B cell (primary cell): ENCODE data around the gene GNPDA1.

Experiments used
- EZH2 ChIP-seq: IDR thresholded peaks from 2 replicates; pipeline ENCODE4 v1.6.1; 2012; ENCODE audit warnings: borderline replicate concordance, low read depth, mild to moderate bottlenecking, moderate library complexity, low read length; ENCODE audit not compliant: insufficient read depth, poor library complexity, severe bottlenecking
- TF ChIP-seq, protein P1 (sequence below): fragments of 200-600 bp; IDR thresholded peaks from one replicate; pipeline ENCODE4 v1.8.0; 2022; ENCODE audit warnings: antibody characterized with exemption, mild to moderate bottlenecking

DNA sequence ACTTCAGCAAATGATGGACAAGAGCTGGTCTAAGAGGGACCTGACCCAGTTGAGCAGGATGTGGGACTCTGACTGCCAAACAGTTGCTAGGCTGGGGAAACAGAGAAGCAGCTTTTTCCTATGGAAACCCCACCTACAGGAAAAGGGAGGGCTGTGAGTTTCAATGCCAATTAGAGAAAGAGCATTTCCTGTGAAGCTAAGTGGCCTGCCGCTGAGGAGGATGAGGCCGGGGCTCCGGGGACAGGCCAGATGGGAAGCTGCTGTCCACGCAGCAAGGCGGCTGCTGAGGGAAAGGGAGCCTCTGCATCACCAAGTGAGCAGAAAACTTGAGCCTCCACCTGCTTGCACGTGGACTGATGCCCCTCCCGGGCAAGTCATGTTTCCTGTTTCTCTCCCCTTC is 54.7 kb downstream of the GNPDA1 start, which contains the start of gene PCDH12:
- TF ChIP-seq, protein P1, sequence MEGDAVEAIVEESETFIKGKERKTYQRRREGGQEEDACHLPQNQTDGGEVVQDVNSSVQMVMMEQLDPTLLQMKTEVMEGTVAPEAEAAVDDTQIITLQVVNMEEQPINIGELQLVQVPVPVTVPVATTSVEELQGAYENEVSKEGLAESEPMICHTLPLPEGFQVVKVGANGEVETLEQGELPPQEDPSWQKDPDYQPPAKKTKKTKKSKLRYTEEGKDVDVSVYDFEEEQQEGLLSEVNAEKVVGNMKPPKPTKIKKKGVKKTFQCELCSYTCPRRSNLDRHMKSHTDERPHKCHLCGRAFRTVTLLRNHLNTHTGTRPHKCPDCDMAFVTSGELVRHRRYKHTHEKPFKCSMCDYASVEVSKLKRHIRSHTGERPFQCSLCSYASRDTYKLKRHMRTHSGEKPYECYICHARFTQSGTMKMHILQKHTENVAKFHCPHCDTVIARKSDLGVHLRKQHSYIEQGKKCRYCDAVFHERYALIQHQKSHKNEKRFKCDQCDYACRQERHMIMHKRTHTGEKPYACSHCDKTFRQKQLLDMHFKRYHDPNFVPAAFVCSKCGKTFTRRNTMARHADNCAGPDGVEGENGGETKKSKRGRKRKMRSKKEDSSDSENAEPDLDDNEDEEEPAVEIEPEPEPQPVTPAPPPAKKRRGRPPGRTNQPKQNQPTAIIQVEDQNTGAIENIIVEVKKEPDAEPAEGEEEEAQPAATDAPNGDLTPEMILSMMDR: no peak
- TF ChIP-seq EZH2: no peak
